ENCODE data around the gene GPR160. TPM values are rescaled to one million over a fixed set of nuclear protein-coding genes. Genes with fewer than 3 reads are reported as not detected.
A peak's percentile ranks its signal among the peaks of the same experiment; 100 is the strongest.

Gene GPR160
- total and polyA plus RNA-seq, 7 experiments from 2014 or later = 6.1 to 44.3 (median 17.1) TPM

GRCh38 chr3:170055209-170055608, 17.4 kb downstream of the GPR160 start:
- peaks cover 6 to 37% (median 23%) of the 10 kb centered on the region in 7 donors for H3K4me1 Mint-ChIP-seq
- ChIA-PET CTCF (interaction anchor here (1.1 kb wide), 1 partner anchor 125 kb away, joined by 5 read pairs; no protein-coding TSS in a partner anchor), POLR2A (interaction anchor here (1.1 kb wide), 1 partner anchor 21 kb away, joined by 4 read pairs; no protein-coding TSS in a partner anchor)
- H3K27ac ChIP-seq (ENCODE audit: low read depth, low read length) = no peak overlapping the region
- peak overlapping the region in 2 of 9 donors; percentile 29 to 42 for H3K27ac Mint-ChIP-seq
- DNase-seq (no peak), ATAC-seq (no peak)
- H3K36me3 Mint-ChIP-seq = peaks cover 0 to 10% (median 3%) of the 10 kb centered on the region in 5 donors
- no peaks in the 10 kb centered on the region for H3K36me3 ChIP-seq (ENCODE audit: control insufficient read depth in 2 of 3, insufficient read depth in 3 of 3, low read length in 3 of 3)
- intact Hi-C loops (cut with micrococcal nuclease) = loop anchor here in 1 of 2 donors (2.0 kb wide), 1 partner anchor 292 kb away; no protein-coding TSS in a partner anchor
- no peak overlapping the region for H3K4me3 Mint-ChIP-seq
- no peaks in the 10 kb centered on the region for H3K27me3 ChIP-seq (ENCODE audit: control insufficient read depth in 2 of 2, insufficient read depth in 2 of 2, low read length in 2 of 2)
- H3K27me3 Mint-ChIP-seq = no peaks in the 10 kb centered on the region
- no peaks in the 10 kb centered on the region for H3K9me3 Mint-ChIP-seq
- H3K9me3 ChIP-seq (ENCODE audit: control insufficient read depth in 2 of 3, low read length in 3 of 3) = no peaks in the 10 kb centered on the region
- H3K4me3 ChIP-seq (ENCODE audit: low read length) = no peak overlapping the region
- peaks cover 0 to 7% of the 10 kb centered on the region in 2 donors for H3K4me1 ChIP-seq (ENCODE audit: control insufficient read depth in 2 of 2, insufficient read depth in 2 of 2, low read length in 2 of 2)

GRCh38 chr3:170056710-170057454, 19.1 kb downstream of the GPR160 start:
- no peak overlapping the region for H3K4me3 ChIP-seq (ENCODE audit: low read length)
- H3K4me1 ChIP-seq (ENCODE audit: control insufficient read depth in 2 of 2, insufficient read depth in 2 of 2, low read length in 2 of 2) = peaks cover 0 to 7% of the 10 kb centered on the region in 2 donors
- ATAC-seq = no peak
- peaks cover 0 to 3% (median 0%) of the 10 kb centered on the region in 5 donors for H3K36me3 Mint-ChIP-seq
- H3K36me3 ChIP-seq (ENCODE audit: control insufficient read depth in 2 of 3, insufficient read depth in 3 of 3, low read length in 3 of 3) = no peaks in the 10 kb centered on the region
- H3K9me3 ChIP-seq (ENCODE audit: control insufficient read depth in 2 of 3, low read length in 3 of 3) = no peaks in the 10 kb centered on the region
- H3K9me3 Mint-ChIP-seq = no peaks in the 10 kb centered on the region
- no peak overlapping the region for H3K4me3 Mint-ChIP-seq
- no peaks in the 10 kb centered on the region for H3K27me3 ChIP-seq (ENCODE audit: control insufficient read depth in 2 of 2, insufficient read depth in 2 of 2, low read length in 2 of 2)
- peaks cover 6 to 34% (median 23%) of the 10 kb centered on the region in 7 donors for H3K4me1 Mint-ChIP-seq
- CTCF ChIA-PET = interaction anchor here (0.6 to 1.6 kb wide), 4 partner anchors 11 to 374 kb away, joined by 3 to 5 read pairs (median 3); no protein-coding TSS in a partner anchor
- no peak overlapping the region for H3K27ac ChIP-seq (ENCODE audit: low read depth, low read length)
- H3K27ac Mint-ChIP-seq = peak overlapping the region in 3 of 9 donors; percentile 7 to 39 (median 29)
- POLR2A ChIA-PET = interaction anchor here (0.5 to 0.6 kb wide), 2 partner anchors 54 to 79 kb away, joined by 3 to 4 read pairs; no protein-coding TSS in a partner anchor
- no peak for DNase-seq
- no peaks in the 10 kb centered on the region for H3K27me3 Mint-ChIP-seq
- intact Hi-C loops (cut with micrococcal nuclease) = no loop called here

GRCh38 chr3:170057550-170057949, 19.8 kb downstream of the GPR160 start:
- no peak overlapping the region for H3K27ac ChIP-seq (ENCODE audit: low read depth, low read length)
- Mint-ChIP-seq H3K9me3 (no peaks in the 10 kb centered on the region), H3K4me1 (peaks cover 6 to 34% (median 23%) of the 10 kb centered on the region in 7 donors), H3K4me3 (peak overlapping the region in 1 of 10 donors; percentile 39), H3K27me3 (no peaks in the 10 kb centered on the region), H3K36me3 (peaks cover 3 to 10% (median 5%) of the 10 kb centered on the region in 5 donors), H3K27ac (peak overlapping the region in 4 of 9 donors; percentile 29 to 89 (median 58))
- H3K27me3 ChIP-seq (ENCODE audit: control insufficient read depth in 2 of 2, insufficient read depth in 2 of 2, low read length in 2 of 2) = no peaks in the 10 kb centered on the region
- H3K36me3 ChIP-seq (ENCODE audit: control insufficient read depth in 2 of 3, insufficient read depth in 3 of 3, low read length in 3 of 3) = peaks cover 0 to 6% (median 0%) of the 10 kb centered on the region in 3 experiments
- DNase-seq (no peak), ATAC-seq (no peak)
- peaks cover 0 to 7% of the 10 kb centered on the region in 2 donors for H3K4me1 ChIP-seq (ENCODE audit: control insufficient read depth in 2 of 2, insufficient read depth in 2 of 2, low read length in 2 of 2)
- ChIA-PET POLR2A (interaction anchor here (0.6 kb wide), 1 partner anchor 78 kb away, joined by 3 read pairs; no protein-coding TSS in a partner anchor), CTCF (interaction anchor here (1.0 to 1.6 kb wide), 3 partner anchors 12 to 373 kb away, joined by 3 to 5 read pairs (median 3); no protein-coding TSS in a partner anchor)
- no peaks in the 10 kb centered on the region for H3K9me3 ChIP-seq (ENCODE audit: control insufficient read depth in 2 of 3, low read length in 3 of 3)
- H3K4me3 ChIP-seq (ENCODE audit: low read length) = no peak overlapping the region
- intact Hi-C loops (cut with micrococcal nuclease) = no loop called here

- H3K4me1 Mint-ChIP-seq = peaks cover 6 to 34% (median 23%) of the 10 kb centered on the region in 7 donors
- POLR2A ChIA-PET = no interaction called here
These were observed 20.3 kb downstream of the GPR160 start for GRCh38 chr3:170058127-170058526.

GRCh38 chr3:170059447-170059846, 21.7 kb downstream of the GPR160 start:
- CTCF ChIA-PET = no interaction called here
- H3K9me3 Mint-ChIP-seq = peaks cover 0 to 1% (median 0%) of the 10 kb centered on the region in 11 donors
- H3K27me3 Mint-ChIP-seq = no peaks in the 10 kb centered on the region
- peaks cover 6 to 34% (median 23%) of the 10 kb centered on the region in 7 donors for H3K4me1 Mint-ChIP-seq
- Histone ChIP-seq H3K27me3 (ENCODE audit: control insufficient read depth in 2 of 2, insufficient read depth in 2 of 2, low read length in 2 of 2) (no peaks in the 10 kb centered on the region), H3K36me3 (ENCODE audit: control insufficient read depth in 2 of 3, insufficient read depth in 3 of 3, low read length in 3 of 3) (peaks cover 0 to 12% (median 0%) of the 10 kb centered on the region in 3 experiments), H3K27ac (ENCODE audit: low read depth, low read length) (no peak overlapping the region), H3K9me3 (ENCODE audit: control insufficient read depth in 2 of 3, low read length in 3 of 3) (no peaks in the 10 kb centered on the region), H3K4me1 (ENCODE audit: control insufficient read depth in 2 of 2, insufficient read depth in 2 of 2, low read length in 2 of 2) (peaks cover 0 to 7% of the 10 kb centered on the region in 2 donors), H3K4me3 (ENCODE audit: low read length) (no peak overlapping the region)
- DNase-seq (no peak), ATAC-seq (no peak)
- peak overlapping the region in 1 of 9 donors; percentile 43 for H3K27ac Mint-ChIP-seq
- peaks cover 2 to 24% (median 8%) of the 10 kb centered on the region in 5 donors for H3K36me3 Mint-ChIP-seq
- intact Hi-C loops (cut with micrococcal nuclease) = no loop called here
- POLR2A ChIA-PET = no interaction called here
- H3K4me3 Mint-ChIP-seq = no peak overlapping the region

More at GRCh38 chr3:170058127-170058526, 20.3 kb downstream of the GPR160 start:
- H3K4me1 ChIP-seq (ENCODE audit: control insufficient read depth in 2 of 2, insufficient read depth in 2 of 2, low read length in 2 of 2) = peaks cover 0 to 7% of the 10 kb centered on the region in 2 donors
- no peak for DNase-seq
- Mint-ChIP-seq H3K4me3 (no peak overlapping the region), H3K27ac (peak overlapping the region in 3 of 9 donors; percentile 29 to 78 (median 42)), H3K9me3 (no peaks in the 10 kb centered on the region), H3K27me3 (no peaks in the 10 kb centered on the region), H3K36me3 (peaks cover 2 to 15% (median 6%) of the 10 kb centered on the region in 5 donors)
- H3K9me3 ChIP-seq (ENCODE audit: control insufficient read depth in 2 of 3, low read length in 3 of 3) = no peaks in the 10 kb centered on the region
- no peak overlapping the region for H3K27ac ChIP-seq (ENCODE audit: low read depth, low read length)
- no peaks in the 10 kb centered on the region for H3K27me3 ChIP-seq (ENCODE audit: control insufficient read depth in 2 of 2, insufficient read depth in 2 of 2, low read length in 2 of 2)
- ATAC-seq = no peak
- no peak overlapping the region for H3K4me3 ChIP-seq (ENCODE audit: low read length)
- CTCF ChIA-PET = interaction anchor here (1.0 to 1.6 kb wide), 3 partner anchors 13 to 373 kb away, joined by 3 to 5 read pairs (median 3); no protein-coding TSS in a partner anchor
- peaks cover 0 to 12% (median 0%) of the 10 kb centered on the region in 3 experiments for H3K36me3 ChIP-seq (ENCODE audit: control insufficient read depth in 2 of 3, insufficient read depth in 3 of 3, low read length in 3 of 3)
- intact Hi-C loops (cut with micrococcal nuclease) = no loop called here

GRCh38 chr3:170062068-170062467, 24.3 kb downstream of the GPR160 start:
- POLR2A ChIA-PET = no interaction called here
- H3K27ac Mint-ChIP-seq = no peak overlapping the region

More at GRCh38 chr3:170062068-170062467, 24.3 kb downstream of the GPR160 start:
- Histone ChIP-seq H3K27ac (ENCODE audit: low read depth, low read length) (no peak overlapping the region), H3K36me3 (ENCODE audit: control insufficient read depth in 2 of 3, insufficient read depth in 3 of 3, low read length in 3 of 3) (peaks cover 0 to 12% (median 0%) of the 10 kb centered on the region in 3 experiments), H3K4me3 (ENCODE audit: low read length) (no peak overlapping the region), H3K27me3 (ENCODE audit: control insufficient read depth in 2 of 2, insufficient read depth in 2 of 2, low read length in 2 of 2) (no peaks in the 10 kb centered on the region), H3K9me3 (ENCODE audit: control insufficient read depth in 2 of 3, low read length in 3 of 3) (no peaks in the 10 kb centered on the region), H3K4me1 (ENCODE audit: control insufficient read depth in 2 of 2, insufficient read depth in 2 of 2, low read length in 2 of 2) (peaks cover 0 to 7% of the 10 kb centered on the region in 2 donors)
- no peaks in the 10 kb centered on the region for H3K27me3 Mint-ChIP-seq
- CTCF ChIA-PET = no interaction called here
- peaks cover 0 to 2% (median 0%) of the 10 kb centered on the region in 11 donors for H3K9me3 Mint-ChIP-seq
- H3K4me1 Mint-ChIP-seq = peaks cover 6 to 26% (median 15%) of the 10 kb centered on the region in 7 donors
- DNase-seq = no peak
- intact Hi-C loops (cut with micrococcal nuclease) = no loop called here
- H3K36me3 Mint-ChIP-seq = peaks cover 2 to 39% (median 21%) of the 10 kb centered on the region in 5 donors
- no peak overlapping the region for H3K4me3 Mint-ChIP-seq
- ATAC-seq = no peak
